Activated CD4-positive, alpha-beta T cell treated with anti-CD3 and anti-CD28 coated beads, Interleukin-2, amount 10 ng/mL, durations not matched to agents 24 days and 14 days (primary cell): ENCODE results near the gene CCDC137. TPM values are rescaled to one million over a fixed set of nuclear protein-coding genes. Genes with fewer than 3 reads are reported as not detected.
"Not testable (repeated sequence)": the region's sequence is repeated elsewhere in the genome, so short reads cannot be mapped to it uniquely, and the experiment has no call there.

ENCODE experiments used
- DNase-seq: peaks from one replicate; pipeline ENCODE4 v3.0.0; 2022
- H3K27ac Mint-ChIP-seq: one replicate; pipeline ENCODE4 v1.8.0; 2022; ENCODE audit warnings: mild to moderate bottlenecking, mixed read lengths
- H3K27me3 Mint-ChIP-seq: one replicate; pipeline ENCODE4 v1.8.0; 2022; ENCODE audit warnings: mixed read lengths
- H3K36me3 Mint-ChIP-seq: one replicate; pipeline ENCODE4 v1.8.0; 2022; ENCODE audit warnings: low read depth, mild to moderate bottlenecking, mixed read lengths
- H3K4me1 Mint-ChIP-seq: one replicate; pipeline ENCODE4 v1.8.0; 2021; ENCODE audit warnings: mixed read lengths
- H3K4me3 Mint-ChIP-seq: one replicate; pipeline ENCODE4 v1.8.0; 2022; ENCODE audit warnings: mild to moderate bottlenecking, moderate library complexity, mixed read lengths
- H3K9me3 Mint-ChIP-seq: one replicate; pipeline ENCODE4 v1.8.0; 2021; ENCODE audit warnings: mixed read lengths
- intact Hi-C: fragments of 100-400 bp; cut with micrococcal nuclease; formaldehyde crosslinking; loops from one replicate; pipeline ENCODE4 v1.15.1; 2023
- total RNA-seq: library from RNA; stranded (reverse); gene quantifications from 2 replicates; pipeline ENCODE4 v1.2.3, GENCODE V29; 2022

CCDC137 gene
- total RNA-seq, 1 donor from 2014 or later: 60.2 TPM

DNA sequence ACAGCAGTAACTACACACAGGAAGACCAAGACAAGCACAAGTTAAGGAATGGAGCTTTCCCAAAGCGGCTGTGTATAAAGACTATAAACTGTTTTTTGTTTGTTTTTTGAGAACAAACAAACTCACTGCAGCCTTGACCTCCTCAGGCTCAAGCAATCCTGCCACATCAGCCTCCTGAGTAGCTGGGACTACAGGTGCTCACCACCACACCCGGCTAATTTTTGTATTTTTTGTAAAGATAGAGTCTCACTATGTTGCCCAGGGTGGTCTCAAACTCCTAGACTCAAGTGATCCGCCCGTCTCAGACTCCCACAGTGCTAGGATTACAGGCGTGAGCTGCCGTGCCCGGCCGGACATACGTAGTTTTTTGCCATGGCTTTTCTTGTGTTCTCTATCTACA lies 6.1 kb upstream of the CCDC137 start:
- Mint-ChIP-seq H3K4me3 (no peak overlapping the region), H3K4me1 (peaks cover 20% of the 10 kb centered on the region), H3K36me3 (peaks cover 11% of the 10 kb centered on the region), H3K27me3 (no peaks in the 10 kb centered on the region), H3K9me3 (no peaks in the 10 kb centered on the region), H3K27ac (no peak overlapping the region)
- no peak for DNase-seq
- intact Hi-C loops: no loop called here

DNA sequence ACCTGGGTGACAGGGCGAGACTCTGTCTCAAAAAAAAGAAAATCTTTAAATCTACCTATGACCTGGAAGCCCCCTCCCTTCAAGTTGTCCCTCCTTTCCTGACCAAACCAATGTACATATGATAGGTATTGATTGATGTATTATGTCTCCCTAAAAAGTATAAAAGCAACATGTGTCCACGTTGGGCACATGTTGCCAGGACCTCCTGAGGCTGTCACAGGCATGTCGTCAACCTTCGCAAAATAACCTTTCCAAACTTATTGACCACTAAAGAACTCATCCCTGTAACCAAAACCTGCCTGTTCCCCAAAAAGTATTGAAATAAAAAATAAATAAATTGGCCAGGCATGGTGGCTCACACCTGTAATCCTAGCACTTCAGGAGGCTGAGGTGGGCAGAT lies 4.5 kb upstream of the CCDC137 start:
- Mint-ChIP-seq H3K4me3 (no peak overlapping the region), H3K36me3 (peaks cover 21% of the 10 kb centered on the region), H3K27me3 (no peaks in the 10 kb centered on the region), H3K4me1 (peaks cover 23% of the 10 kb centered on the region), H3K27ac (no peak overlapping the region), H3K9me3 (no peaks in the 10 kb centered on the region)
- no peak for DNase-seq
- intact Hi-C loops: no loop called here

DNA sequence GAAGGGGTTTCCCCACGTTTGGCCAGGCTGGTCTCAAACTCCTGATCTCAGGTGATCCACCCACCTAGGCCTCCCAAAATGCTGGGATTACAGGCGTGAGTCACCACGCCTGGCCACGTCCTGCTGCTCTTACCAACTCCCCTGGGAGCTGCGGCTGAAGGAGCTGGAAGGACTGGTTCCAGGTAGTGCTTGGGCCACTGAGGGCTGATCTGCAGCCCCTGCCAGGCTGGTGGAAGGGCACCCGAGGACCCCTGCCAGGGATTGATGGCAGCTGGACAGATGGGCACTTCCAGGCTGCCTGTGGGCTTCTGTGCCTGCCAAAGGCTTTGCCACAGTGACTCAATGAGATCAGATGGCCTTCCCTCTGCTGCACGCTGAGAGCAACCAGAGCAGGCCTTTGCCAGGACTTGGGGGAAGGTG lies 2.5 kb upstream of the CCDC137 start:
- intact Hi-C loops: no loop called here

DNA sequence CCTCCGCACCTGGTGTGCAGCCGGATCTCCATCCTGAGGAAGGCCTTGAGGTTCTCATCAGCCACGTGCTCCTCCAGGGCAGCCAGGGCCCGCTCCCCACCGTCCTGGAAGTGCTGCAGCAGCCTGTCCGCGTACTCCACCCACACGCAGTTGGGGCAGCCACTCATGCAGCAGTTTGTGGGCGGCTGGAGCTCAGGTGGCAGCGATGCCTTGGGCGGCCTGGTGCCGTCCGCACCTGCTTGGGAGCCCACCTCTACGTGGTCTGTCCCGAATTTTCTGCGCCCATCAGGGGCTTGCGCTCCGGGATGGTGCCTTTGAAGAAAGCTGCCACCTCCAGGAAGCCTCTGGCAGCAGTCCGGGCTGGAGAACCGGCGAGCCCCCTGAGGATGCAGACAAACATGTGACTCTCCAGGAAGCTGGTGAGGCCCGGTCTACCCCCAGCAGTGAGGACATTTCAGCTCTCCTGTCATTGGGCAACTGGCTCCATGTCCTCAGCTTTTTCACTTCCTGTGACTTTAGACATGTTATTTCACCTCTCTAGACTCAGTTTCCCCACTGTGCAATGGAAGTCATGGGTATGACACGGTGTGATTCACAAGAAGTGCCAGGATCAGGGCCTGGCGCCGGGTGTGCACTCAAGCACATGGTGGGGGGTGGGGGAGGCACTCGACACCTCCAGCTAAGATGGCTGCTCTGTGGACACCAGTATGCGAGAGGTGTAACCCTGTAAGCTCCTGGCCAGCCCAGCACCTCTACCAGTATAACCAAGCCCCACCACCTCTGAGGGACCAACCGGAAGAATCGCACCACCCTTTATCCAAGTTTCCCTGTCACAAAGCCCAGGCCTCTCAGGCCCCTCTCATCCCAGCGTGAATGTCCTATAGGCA lies 1.1 kb upstream of the CCDC137 start:
- H3K4me1 Mint-ChIP-seq: peaks cover 33% of the 10 kb centered on the region
- peak; percentile 79 for DNase-seq
- H3K9me3 Mint-ChIP-seq: no peaks in the 10 kb centered on the region
- no peaks in the 10 kb centered on the region for H3K27me3 Mint-ChIP-seq
- intact Hi-C loops: loop anchor here (1.0 kb wide), 2 partner anchors 18 to 28 kb away; partner anchors contain the start of genes ARL16, NPLOC4 and TSPAN10
- peak overlapping the region; percentile 97 for H3K27ac Mint-ChIP-seq
- H3K4me3 Mint-ChIP-seq: peak overlapping the region; percentile 93
- H3K36me3 Mint-ChIP-seq: peaks cover 44% of the 10 kb centered on the region

More for the DNA sequence above, 2.5 kb upstream of the CCDC137 start:
- Mint-ChIP-seq H3K27me3 (no peaks in the 10 kb centered on the region), H3K9me3 (no peaks in the 10 kb centered on the region), H3K36me3 (peaks cover 32% of the 10 kb centered on the region), H3K4me1 (peaks cover 30% of the 10 kb centered on the region), H3K4me3 (peak overlapping the region; percentile 51), H3K27ac (peak overlapping the region; percentile 71)
- no peak for DNase-seq

DNA sequence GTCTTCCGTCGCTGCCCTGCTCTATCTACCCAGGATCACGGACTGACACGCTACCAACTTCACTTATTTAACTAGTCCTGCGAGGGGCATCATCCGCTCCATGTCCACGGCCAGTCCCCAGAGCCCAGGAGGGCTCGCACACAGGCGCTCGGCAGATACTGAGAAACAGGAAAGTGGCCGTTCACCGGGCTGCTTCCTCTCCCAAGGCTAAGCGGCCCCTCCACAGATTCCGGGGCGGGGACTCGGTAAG lies 520 bp upstream of the CCDC137 start:
- H3K4me1 Mint-ChIP-seq: peaks cover 33% of the 10 kb centered on the region

DNA sequence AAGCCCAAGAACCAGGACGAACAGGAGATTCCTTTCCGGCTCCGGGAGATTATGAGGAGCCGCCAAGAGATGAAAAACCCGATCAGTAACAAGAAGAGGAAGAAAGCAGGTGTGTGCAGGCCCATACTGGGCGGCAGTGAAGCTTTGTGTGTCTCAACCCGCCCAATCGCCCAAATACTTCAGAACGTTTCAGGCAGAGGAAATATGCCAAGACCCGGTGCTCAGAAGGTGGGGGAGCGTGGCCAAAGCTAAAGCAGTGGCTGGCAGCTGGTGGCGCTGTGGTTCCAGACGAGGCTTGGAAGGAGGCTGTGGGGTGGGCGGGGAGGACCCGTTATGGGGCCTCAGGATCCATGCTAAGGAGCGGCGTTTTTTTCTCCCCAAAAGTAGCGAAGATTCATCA lies 1.2 kb downstream of the CCDC137 start:
- H3K4me3 Mint-ChIP-seq: peak overlapping the region; percentile 93
- DNase-seq: no peak
- H3K27me3 Mint-ChIP-seq: no peaks in the 10 kb centered on the region
- H3K36me3 Mint-ChIP-seq: peaks cover 53% of the 10 kb centered on the region
- H3K4me1 Mint-ChIP-seq: peaks cover 30% of the 10 kb centered on the region
- H3K9me3 Mint-ChIP-seq: no peaks in the 10 kb centered on the region
- intact Hi-C loops: no loop called here
- H3K27ac Mint-ChIP-seq: peak overlapping the region; percentile 69

More for the DNA sequence above, 520 bp upstream of the CCDC137 start:
- Mint-ChIP-seq H3K36me3 (peaks cover 45% of the 10 kb centered on the region), H3K9me3 (no peaks in the 10 kb centered on the region), H3K4me3 (peak overlapping the region; percentile 93), H3K27me3 (no peaks in the 10 kb centered on the region), H3K27ac (peak overlapping the region; percentile 97)
- intact Hi-C loops: loop anchor here (1.0 kb wide), 2 partner anchors 17 to 29 kb away; partner anchors contain the start of genes ARL16, NPLOC4 and TSPAN10
- no peak for DNase-seq

DNA sequence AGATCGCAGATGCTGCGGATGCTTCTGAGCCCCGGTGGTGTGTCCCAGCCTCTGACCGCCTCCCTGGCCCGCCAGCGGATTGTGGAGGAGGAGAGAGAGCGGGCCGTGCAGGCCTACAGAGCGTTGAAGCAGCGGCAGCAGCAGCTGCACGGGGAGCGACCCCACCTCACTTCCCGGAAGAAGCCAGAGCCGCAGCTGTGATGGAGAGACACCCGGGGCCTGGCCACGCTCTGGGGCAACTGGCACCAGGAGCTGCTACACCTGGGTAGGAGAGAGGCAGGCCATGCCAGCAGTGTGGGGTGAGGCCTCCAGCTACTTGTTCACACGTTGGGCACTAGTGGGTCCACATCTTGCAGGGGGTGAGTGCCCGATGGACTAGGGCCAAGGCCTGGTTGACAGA lies 6.0 kb downstream of the CCDC137 start:
- H3K36me3 Mint-ChIP-seq: peaks cover 40% of the 10 kb centered on the region
- no peak for DNase-seq
- H3K27ac Mint-ChIP-seq: peak overlapping the region; percentile 58
- no peaks in the 10 kb centered on the region for H3K27me3 Mint-ChIP-seq
- H3K9me3 Mint-ChIP-seq: no peaks in the 10 kb centered on the region
- H3K4me3 Mint-ChIP-seq: no peak overlapping the region
- H3K4me1 Mint-ChIP-seq: peaks cover 13% of the 10 kb centered on the region
- intact Hi-C loops: no loop called here

DNA sequence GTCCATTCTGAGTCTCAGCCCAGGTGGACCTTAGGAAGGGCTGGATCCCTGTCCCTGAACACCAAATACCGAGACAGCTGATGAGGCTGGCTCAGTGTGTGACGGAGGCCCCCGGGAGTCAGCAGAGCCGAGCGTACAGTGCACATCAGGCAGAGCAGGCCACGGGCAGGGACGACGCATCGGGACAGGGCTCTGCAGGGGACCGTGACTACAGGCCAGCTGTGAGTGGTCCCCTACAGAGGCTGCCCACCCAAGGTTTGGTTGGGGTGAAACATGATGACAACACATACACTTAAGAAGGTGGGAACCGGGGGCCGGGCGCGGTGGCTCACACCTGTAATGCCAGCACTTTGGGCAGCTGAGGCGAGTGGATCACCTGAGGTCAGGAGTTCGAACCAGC lies 6.4 kb downstream of the CCDC137 start:
- intact Hi-C loops: no loop called here
- peaks cover 35% of the 10 kb centered on the region for H3K36me3 Mint-ChIP-seq
- H3K9me3 Mint-ChIP-seq: no peaks in the 10 kb centered on the region
- no peaks in the 10 kb centered on the region for H3K27me3 Mint-ChIP-seq
- no peak overlapping the region for H3K27ac Mint-ChIP-seq
- no peak for DNase-seq
- no peak overlapping the region for H3K4me3 Mint-ChIP-seq
- H3K4me1 Mint-ChIP-seq: peaks cover 8% of the 10 kb centered on the region

DNA sequence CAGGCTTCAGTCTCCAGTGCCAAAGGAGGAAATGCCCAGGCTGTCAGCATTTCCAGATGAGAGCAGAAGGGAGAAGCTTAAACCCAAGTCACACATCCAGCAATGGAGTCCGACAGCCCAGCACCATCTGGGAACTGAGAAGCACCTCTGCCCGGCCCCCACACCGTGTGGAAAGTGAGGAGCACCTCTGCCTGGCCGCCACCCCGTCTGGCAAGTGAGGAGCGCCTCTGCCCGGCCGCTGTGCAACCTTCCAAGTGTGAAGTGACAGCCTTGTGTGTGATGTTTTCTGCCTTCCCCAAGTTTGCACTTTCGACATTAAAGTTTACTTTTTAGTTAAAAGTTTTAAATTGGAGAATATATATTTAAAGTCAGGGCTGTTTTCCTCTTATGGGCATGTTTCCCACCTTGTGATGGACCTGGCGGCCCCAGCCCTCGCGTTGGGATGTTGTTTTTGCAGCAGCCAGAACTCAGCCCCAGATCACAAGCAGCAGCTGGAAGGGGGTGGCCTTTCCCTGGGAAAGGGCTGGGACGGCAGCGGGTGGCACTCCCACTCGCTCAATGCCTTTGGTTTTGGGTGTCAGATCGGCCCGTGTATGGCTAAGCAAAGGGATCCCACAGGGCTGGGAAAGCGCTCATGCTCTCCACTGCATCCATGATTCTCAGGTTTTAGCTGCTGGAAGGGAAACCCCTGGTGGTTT lies 7.2 kb downstream of the CCDC137 start:
- DNase-seq: no peak
- Mint-ChIP-seq H3K4me3 (no peak overlapping the region), H3K4me1 (peaks cover 3% of the 10 kb centered on the region), H3K36me3 (peaks cover 29% of the 10 kb centered on the region), H3K27me3 (no peaks in the 10 kb centered on the region), H3K27ac (no peak overlapping the region), H3K9me3 (no peaks in the 10 kb centered on the region)
- intact Hi-C loops: no loop called here

DNA sequence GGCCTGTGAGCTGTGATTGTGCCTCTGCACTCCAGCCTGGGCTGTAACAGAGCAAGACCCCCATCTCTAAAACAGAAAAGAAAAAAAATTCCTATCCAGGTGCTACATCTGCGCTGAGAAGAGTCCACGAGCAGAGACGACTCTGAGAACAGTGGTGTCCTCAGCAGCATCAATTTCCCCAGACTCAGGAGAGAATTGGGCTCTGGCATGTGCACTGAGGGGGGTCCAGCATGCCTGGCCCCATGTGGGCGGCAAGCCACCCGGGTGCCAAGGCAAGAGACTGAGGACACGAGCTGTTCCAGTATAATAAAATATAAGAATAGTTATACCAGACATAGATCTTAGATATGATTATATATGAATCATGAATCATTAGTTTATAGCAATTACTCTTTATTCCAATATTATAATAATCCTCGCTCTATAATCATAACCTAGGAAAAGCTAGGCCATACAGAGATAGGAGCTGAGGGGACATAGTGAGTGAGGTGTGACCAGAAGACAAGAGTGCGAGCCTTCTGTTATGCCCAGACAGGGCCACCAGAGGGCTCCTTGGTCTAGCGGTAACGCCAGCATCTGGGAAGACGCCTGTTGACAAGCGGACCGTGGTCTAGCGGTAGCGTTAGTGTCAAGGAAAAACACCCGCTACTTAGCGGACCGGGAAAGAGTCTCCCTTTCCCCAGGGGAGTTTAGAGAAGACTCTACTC lies 9.1 kb downstream of the CCDC137 start:
- H3K4me3 Mint-ChIP-seq, H3K4me1 Mint-ChIP-seq, H3K27me3 Mint-ChIP-seq, intact Hi-C loops, H3K9me3 Mint-ChIP-seq, H3K27ac Mint-ChIP-seq: not testable (repeated sequence)
- DNase-seq: peak; percentile 78
- peaks cover 20% of the 10 kb centered on the region for H3K36me3 Mint-ChIP-seq

DNA sequence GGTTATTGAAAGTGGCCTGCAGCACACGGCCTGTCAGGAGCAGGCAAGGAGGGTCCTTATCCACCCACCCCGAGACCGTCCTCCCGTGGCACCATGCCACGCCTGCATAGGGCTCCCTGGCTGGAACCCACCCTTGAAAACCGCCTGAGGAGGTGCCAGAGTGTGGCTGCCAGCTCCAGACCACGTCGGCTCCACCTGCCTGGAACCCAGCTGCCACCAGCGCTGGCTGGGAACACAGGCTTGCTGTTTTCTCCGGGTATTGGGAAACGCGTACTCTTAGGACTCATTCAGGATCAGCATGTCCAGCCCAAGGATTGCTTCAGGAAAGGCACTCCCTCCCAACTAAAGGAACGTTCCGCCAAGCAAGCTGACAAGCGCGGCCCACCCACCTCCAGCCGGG lies 10.4 kb downstream of the CCDC137 start:
- Mint-ChIP-seq H3K27me3 (no peaks in the 10 kb centered on the region), H3K9me3 (no peaks in the 10 kb centered on the region), H3K36me3 (peaks cover 22% of the 10 kb centered on the region), H3K27ac (no peak overlapping the region), H3K4me1 (no peaks in the 10 kb centered on the region), H3K4me3 (no peak overlapping the region)
- DNase-seq: no peak
- intact Hi-C loops: no loop called here

DNA sequence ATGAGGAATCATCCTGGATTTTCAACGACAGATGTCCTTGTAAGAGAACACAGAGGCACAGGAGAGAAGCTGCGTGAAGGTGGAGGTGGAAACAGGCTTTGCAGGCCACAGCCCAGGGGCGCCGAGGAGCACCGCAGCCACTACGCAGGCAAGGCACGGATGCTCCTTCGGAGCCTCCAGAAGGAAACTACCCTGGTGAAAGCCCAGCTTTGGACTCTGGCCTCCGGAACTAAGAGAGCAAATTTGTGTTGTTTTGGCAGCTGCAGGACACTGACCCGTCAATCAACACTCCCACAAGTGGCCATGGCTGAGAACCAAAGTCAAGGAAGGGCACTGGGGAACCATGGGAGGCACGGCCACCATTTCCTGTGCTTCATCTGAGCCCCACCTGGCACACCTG lies 13.6 kb downstream of the CCDC137 start:
- intact Hi-C loops: no loop called here
- Mint-ChIP-seq H3K4me1 (peaks cover 14% of the 10 kb centered on the region), H3K4me3 (no peak overlapping the region), H3K27ac (no peak overlapping the region), H3K27me3 (peaks cover 2% of the 10 kb centered on the region), H3K9me3 (no peaks in the 10 kb centered on the region), H3K36me3 (peaks cover 20% of the 10 kb centered on the region)
- DNase-seq: no peak

DNA sequence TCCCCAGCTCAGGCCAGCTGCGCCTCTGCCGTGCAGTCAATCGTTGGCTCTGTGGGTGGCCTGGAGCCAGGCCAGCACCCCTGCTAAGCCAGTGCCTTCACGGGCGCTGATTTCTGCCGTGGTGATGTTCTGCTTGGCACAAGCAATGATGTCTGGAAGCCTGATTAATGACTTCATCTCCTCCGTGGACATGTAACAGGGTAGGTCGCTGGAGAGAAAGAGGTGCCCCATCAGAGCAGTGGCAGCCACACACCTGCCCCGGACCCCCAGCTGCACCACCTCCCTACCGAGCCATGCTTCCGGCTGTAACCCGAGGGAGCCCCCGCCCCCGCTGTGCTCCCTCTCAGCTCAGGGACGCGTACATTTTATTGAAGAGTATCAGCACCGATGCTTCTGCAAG lies 15.1 kb downstream of the CCDC137 start:
- DNase-seq: no peak
- H3K27ac Mint-ChIP-seq: no peak overlapping the region
- H3K9me3 Mint-ChIP-seq: no peaks in the 10 kb centered on the region
- no peak overlapping the region for H3K4me3 Mint-ChIP-seq
- intact Hi-C loops: loop anchor here (2.0 kb wide), 1 partner anchor 29 kb away; no protein-coding TSS in a partner anchor
- H3K27me3 Mint-ChIP-seq: peaks cover 2% of the 10 kb centered on the region
- peaks cover 22% of the 10 kb centered on the region for H3K4me1 Mint-ChIP-seq
- peaks cover 31% of the 10 kb centered on the region for H3K36me3 Mint-ChIP-seq
